SHP77 (cell line): ENCODE results near the gene SLC6A20.

Source experiments
- DNase-seq, 2 experiments: peaks; one replicate each; lab custom pipeline; 2025; lab: John Stamatoyannopoulos, UW

SLC6A20 gene

GRCh38 chr3:45719655-45720487, 76.5 kb downstream of the SLC6A20 start:
- no peak for DNase-seq

GRCh38 chr3:45716790-45717336, 79.5 kb downstream of the SLC6A20 start:
- DNase-seq: no peak

GRCh38 chr3:45715945-45716344, 80.4 kb downstream of the SLC6A20 start:
- DNase-seq: no peak

GRCh38 chr3:45712434-45713110, 83.8 kb downstream of the SLC6A20 start:
- no peak for DNase-seq

- DNase-seq: no peak
Observed at GRCh38 chr3:45711931-45712330, 84.4 kb downstream of the SLC6A20 start.

GRCh38 chr3:45705839-45706808, 90.2 kb downstream of the SLC6A20 start:
- no peak for DNase-seq
